Effector memory CD4-positive, alpha-beta T cell (primary cell): ENCODE results near the gene TMED1.

Source experiments
- DNase-seq, 3 donors: peaks; one replicate each; pipeline ENCODE4 v3.0.0-alpha.2; 2020
- H3K27ac ChIP-seq: 2 replicates; pipeline ENCODE4 v1.7.0; 2013; ENCODE audit warnings: mild to moderate bottlenecking, low read length, moderate library complexity; ENCODE audit not compliant: insufficient read depth, poor library complexity, severe bottlenecking
- H3K27me3 ChIP-seq: replicated peaks from 2 replicates; pipeline ENCODE4 v1.7.0; 2013; ENCODE audit warnings: mild to moderate bottlenecking, low read length; ENCODE audit not compliant: insufficient read depth, control insufficient read depth, poor library complexity, severe bottlenecking
- H3K36me3 ChIP-seq: 2 replicates; pipeline ENCODE4 v1.7.0; 2013; ENCODE audit warnings: mild to moderate bottlenecking, low read length, moderate library complexity; ENCODE audit not compliant: control insufficient read depth, insufficient read depth
- H3K4me1 ChIP-seq: 2 replicates; pipeline ENCODE4 v1.7.0; 2013; ENCODE audit warnings: low read length, mild to moderate bottlenecking; ENCODE audit not compliant: control insufficient read depth, insufficient read depth, poor library complexity, severe bottlenecking
- H3K4me3 ChIP-seq: 2 replicates; pipeline ENCODE4 v1.7.0; 2013; ENCODE audit warnings: low read length, low read depth, mild to moderate bottlenecking; ENCODE audit not compliant: insufficient read depth, poor library complexity, severe bottlenecking
- H3K9me3 ChIP-seq: 2 replicates; pipeline ENCODE4 v1.7.0; 2013; ENCODE audit warnings: mild to moderate bottlenecking, low read length, moderate library complexity; ENCODE audit not compliant: control insufficient read depth

The TMED1 gene

GRCh38 chr19:10811391-10812111, 24.5 kb downstream of the TMED1 start:
- no peaks in the 10 kb centered on the region for H3K9me3 ChIP-seq
- H3K27ac ChIP-seq = no peak overlapping the region
- no peaks in the 10 kb centered on the region for H3K27me3 ChIP-seq
- peaks cover 54% of the 10 kb centered on the region for H3K36me3 ChIP-seq
- no peak overlapping the region for H3K4me3 ChIP-seq
- peaks cover 12% of the 10 kb centered on the region for H3K4me1 ChIP-seq
- DNase-seq = no peak

DNA sequence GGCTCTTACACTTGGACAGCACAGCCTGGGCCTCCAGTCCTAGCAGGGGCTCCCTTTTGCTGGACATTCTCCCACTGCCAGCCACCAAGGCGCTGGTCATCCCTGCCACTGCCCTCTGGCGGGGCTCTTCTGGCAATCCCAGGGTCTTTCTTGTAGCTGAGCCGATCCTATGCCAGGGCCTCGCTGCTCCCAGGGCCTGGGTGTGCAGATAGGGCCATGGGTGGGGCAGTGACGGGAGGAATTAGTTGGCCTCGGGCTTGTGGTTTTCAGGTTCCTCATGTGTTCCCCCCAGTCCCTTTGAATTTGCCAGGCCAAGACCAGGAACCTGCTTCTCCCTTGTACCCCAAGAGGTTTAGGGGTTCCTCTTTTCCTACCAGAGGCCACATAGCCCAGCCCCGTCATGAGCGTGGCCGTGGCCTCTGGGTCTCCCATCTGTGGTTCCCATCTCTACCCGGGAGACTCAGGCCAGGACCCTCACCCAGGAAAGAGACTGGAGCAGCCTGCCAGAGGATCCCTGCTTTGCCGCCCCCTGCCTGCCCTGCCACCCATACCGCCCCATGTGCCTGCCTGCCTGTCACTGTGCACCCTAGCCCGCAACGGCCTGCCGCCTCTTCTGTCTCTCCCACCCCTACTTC, 26.2 kb downstream of the TMED1 start:
- Histone ChIP-seq H3K9me3 (no peaks in the 10 kb centered on the region), H3K27ac (no peak overlapping the region), H3K4me1 (peaks cover 12% of the 10 kb centered on the region), H3K36me3 (peaks cover 44% of the 10 kb centered on the region), H3K4me3 (no peak overlapping the region), H3K27me3 (no peaks in the 10 kb centered on the region)
- DNase-seq = no peak

GRCh38 chr19:10808937-10809649, 26.9 kb downstream of the TMED1 start:
- no peaks in the 10 kb centered on the region for H3K9me3 ChIP-seq
- DNase-seq = peak in 2 of 3 donors; percentile 7 to 14
- H3K36me3 ChIP-seq = peaks cover 44% of the 10 kb centered on the region
- H3K27me3 ChIP-seq = no peaks in the 10 kb centered on the region
- peaks cover 12% of the 10 kb centered on the region for H3K4me1 ChIP-seq
- H3K4me3 ChIP-seq = no peak overlapping the region
- peak overlapping the region; percentile 5 for H3K27ac ChIP-seq

- Histone ChIP-seq H3K9me3 (no peaks in the 10 kb centered on the region), H3K27ac (no peak overlapping the region), H3K27me3 (no peaks in the 10 kb centered on the region), H3K4me3 (no peak overlapping the region), H3K4me1 (peaks cover 12% of the 10 kb centered on the region), H3K36me3 (peaks cover 46% of the 10 kb centered on the region)
- no peak for DNase-seq
These were observed 30.2 kb downstream of the TMED1 start for GRCh38 chr19:10805758-10806247.

DNA sequence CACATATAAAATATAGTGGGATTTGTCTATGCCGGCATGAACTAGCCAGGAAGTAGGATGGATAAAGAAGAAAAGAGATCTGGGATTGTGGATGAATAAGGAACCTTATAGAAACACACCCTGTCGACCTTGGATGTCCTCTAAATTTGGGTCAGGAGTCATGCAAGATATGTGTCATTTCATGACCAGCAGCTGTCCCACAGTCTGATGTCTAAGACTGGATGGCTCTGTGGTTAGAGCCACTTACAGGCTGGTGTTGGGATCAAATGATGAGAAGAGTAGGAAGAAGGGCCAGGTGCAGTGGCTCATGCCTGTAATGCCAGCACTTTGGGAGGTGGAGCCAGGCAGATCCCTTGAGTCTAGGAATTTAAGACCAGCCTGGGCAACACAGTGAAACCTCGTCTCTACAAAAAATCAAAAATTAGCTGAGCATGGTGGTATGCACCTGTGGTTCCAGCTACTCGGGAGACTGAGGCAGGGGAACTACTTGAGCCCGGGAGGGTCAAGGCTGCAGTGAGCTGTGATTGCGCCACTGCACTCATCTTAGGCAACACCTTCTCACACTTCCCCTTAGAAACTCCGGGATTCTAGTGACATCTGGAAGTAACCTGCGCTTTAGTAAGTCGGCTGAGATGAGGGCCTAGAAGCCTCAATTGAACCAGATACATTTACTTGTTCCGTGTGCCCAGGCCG, 30.8 kb downstream of the TMED1 start:
- H3K27ac ChIP-seq = no peak overlapping the region
- no peaks in the 10 kb centered on the region for H3K9me3 ChIP-seq
- H3K4me1 ChIP-seq = peaks cover 12% of the 10 kb centered on the region
- no peak for DNase-seq
- no peaks in the 10 kb centered on the region for H3K27me3 ChIP-seq
- H3K4me3 ChIP-seq = no peak overlapping the region
- H3K36me3 ChIP-seq = peaks cover 45% of the 10 kb centered on the region

DNA sequence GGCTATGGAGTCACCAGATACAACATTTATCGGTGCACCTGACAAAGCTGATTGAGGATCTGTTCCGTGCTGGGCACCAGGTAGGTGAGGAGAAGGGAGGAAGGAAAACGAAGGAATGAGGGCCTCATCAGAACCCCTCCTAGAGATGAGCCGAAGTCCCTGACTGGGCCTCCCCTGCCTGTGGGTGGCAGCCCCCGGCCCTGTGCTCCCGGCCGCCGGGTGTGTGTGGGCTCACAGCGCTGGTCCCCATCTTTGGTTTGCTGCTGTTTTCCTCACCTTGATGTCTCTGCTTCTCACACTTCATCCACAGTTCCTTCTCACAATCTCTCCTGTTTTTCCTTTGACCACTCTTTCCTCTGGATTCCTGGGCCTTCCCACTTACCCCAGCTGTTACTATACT, 32.8 kb downstream of the TMED1 start:
- no peaks in the 10 kb centered on the region for H3K9me3 ChIP-seq
- no peaks in the 10 kb centered on the region for H3K27me3 ChIP-seq
- no peak overlapping the region for H3K27ac ChIP-seq
- H3K4me1 ChIP-seq = peaks cover 3% of the 10 kb centered on the region
- no peak overlapping the region for H3K4me3 ChIP-seq
- DNase-seq = no peak
- peaks cover 40% of the 10 kb centered on the region for H3K36me3 ChIP-seq

- peaks cover 10% of the 10 kb centered on the region for H3K4me1 ChIP-seq
- no peaks in the 10 kb centered on the region for H3K9me3 ChIP-seq
- H3K27ac ChIP-seq = no peak overlapping the region
- DNase-seq = no peak
- no peaks in the 10 kb centered on the region for H3K27me3 ChIP-seq
- H3K4me3 ChIP-seq = no peak overlapping the region
- peaks cover 39% of the 10 kb centered on the region for H3K36me3 ChIP-seq
These were observed 33.5 kb downstream of the TMED1 start for GRCh38 chr19:10802479-10802878.

DNA sequence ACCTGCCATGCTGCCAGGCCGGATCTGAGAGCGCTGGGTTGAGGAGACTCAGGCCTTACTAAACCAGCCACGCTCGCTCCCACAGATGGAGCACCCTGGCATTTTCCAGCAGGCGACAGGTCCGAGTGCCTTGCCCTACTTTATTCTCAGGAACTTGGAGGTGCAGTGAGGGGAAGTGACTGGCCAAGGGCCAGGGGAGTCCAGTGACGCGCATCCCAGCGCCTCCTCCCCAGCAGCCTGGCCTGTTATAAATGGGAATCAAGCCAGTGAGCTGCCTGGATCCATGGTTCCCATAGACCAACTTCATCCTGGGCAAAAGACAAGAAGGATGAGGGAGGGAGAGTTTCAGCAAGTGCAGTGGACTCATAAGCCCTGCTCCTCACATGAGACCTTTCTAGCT, 35.5 kb downstream of the TMED1 start:
- Histone ChIP-seq H3K4me1 (peaks cover 30% of the 10 kb centered on the region), H3K27me3 (no peaks in the 10 kb centered on the region), H3K9me3 (no peaks in the 10 kb centered on the region), H3K27ac (no peak overlapping the region), H3K36me3 (peaks cover 43% of the 10 kb centered on the region), H3K4me3 (no peak overlapping the region)
- DNase-seq = no peak

DNA sequence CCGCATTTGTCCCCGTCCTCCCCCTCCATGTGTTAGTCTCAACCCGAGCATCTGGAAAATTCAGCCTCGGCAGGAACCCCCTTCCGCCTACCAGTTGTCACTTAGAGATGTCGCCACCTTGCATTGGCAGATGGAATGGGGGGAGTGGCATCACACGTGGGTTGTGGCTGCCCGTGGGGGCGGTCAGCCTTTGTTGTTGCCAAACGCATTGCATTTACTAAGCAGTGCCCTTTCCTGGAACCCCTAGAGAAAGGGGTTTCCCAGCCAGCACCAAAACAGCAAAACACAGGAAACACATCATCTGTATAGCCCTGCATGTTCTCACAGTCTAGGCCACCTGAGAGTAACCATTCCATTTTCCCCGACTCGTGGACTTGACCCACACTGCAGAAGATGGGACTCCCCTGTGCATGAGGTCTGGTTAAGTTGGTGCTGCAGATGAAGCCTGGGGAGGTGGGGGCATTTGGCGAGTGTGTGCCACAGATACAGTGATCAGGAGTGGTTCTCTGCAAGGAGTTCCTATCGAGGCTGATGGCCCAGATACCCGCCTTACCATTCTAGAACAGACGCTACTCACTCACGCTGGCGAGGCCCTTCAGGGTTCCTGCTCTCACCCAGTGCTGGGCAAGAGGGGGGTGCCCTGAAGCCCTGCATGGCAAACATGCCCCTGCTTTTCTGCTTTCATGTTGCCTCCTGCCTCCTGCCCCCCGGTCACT, 38.3 kb downstream of the TMED1 start:
- H3K4me1 ChIP-seq = peaks cover 31% of the 10 kb centered on the region
- H3K27me3 ChIP-seq = no peaks in the 10 kb centered on the region
- peaks cover 55% of the 10 kb centered on the region for H3K36me3 ChIP-seq
- DNase-seq = peak; percentile 78 to 87 (median 82)
- H3K4me3 ChIP-seq = no peak overlapping the region
- H3K9me3 ChIP-seq = no peaks in the 10 kb centered on the region
- peak overlapping the region; percentile 94 for H3K27ac ChIP-seq
